Fibroblast of lung (primary cell): ENCODE results near the gene CHFR. TPM values are rescaled to one million over a fixed set of nuclear protein-coding genes. Genes with fewer than 3 reads are reported as not detected.
A peak's percentile ranks its signal among the peaks of the same experiment; 100 is the strongest.

Experiments
- DNase-seq, 2 donors: peaks; one replicate each; pipeline versions ENCODE4 v3.0.0 to v3.0.0-alpha.2; 2010; ENCODE audit warnings: low read depth in 2 of 2
- H2AFZ ChIP-seq: 2 replicates; pipeline ENCODE4 v1.5.1; 2012; ENCODE audit warnings: low read length, control low read depth, inconsistent platforms
- H3K27ac ChIP-seq: 2 replicates; pipeline ENCODE4 v1.5.1; 2011; ENCODE audit warnings: low read length, control low read depth; ENCODE audit not compliant: insufficient read depth
- H3K27me3 ChIP-seq: 2 replicates; pipeline ENCODE4 v1.5.1; 2011; ENCODE audit warnings: mild to moderate bottlenecking, low read length; ENCODE audit not compliant: control insufficient read depth, insufficient read depth
- H3K36me3 ChIP-seq: 2 replicates; pipeline ENCODE4 v1.5.1; 2011; ENCODE audit warnings: low read length; ENCODE audit not compliant: control insufficient read depth, insufficient read depth
- H3K4me1 ChIP-seq: 2 replicates; pipeline ENCODE4 v1.5.1; 2011; ENCODE audit warnings: low read length; ENCODE audit not compliant: control insufficient read depth, insufficient read depth; ENCODE audit errors: extremely low read depth
- H3K4me2 ChIP-seq: 2 replicates; pipeline ENCODE4 v1.5.1; 2011; ENCODE audit warnings: low read length, control low read depth; ENCODE audit not compliant: insufficient read depth; ENCODE audit errors: extremely low read depth
- H3K4me3 ChIP-seq, 4 experiments: fragments of 200-600 bp in 1 of 4; sonication (generic) in 1 of 4; replicated peaks in 1 of 4; 2 replicates each; pipeline ENCODE4 v1.5.1; 2011 to 2016; ENCODE audit warnings: low read length in 4 of 4, low read depth in 3 of 4, mild to moderate bottlenecking in 3 of 4, control low read depth in 2 of 4, inconsistent platforms in 1 of 4, mixed read lengths in 1 of 4; ENCODE audit not compliant: insufficient read depth in 1 of 4; ENCODE audit errors: control extremely low read depth in 1 of 4
- H3K79me2 ChIP-seq: 2 replicates; pipeline ENCODE4 v1.5.1; 2012; ENCODE audit warnings: mild to moderate bottlenecking, low read length, inconsistent platforms; ENCODE audit not compliant: control insufficient read depth, insufficient read depth
- H3K9ac ChIP-seq: 2 replicates; pipeline ENCODE4 v1.5.1; 2011; ENCODE audit warnings: mild to moderate bottlenecking, low read length, control low read depth; ENCODE audit not compliant: insufficient read depth
- H3K9me3 ChIP-seq: 2 replicates; pipeline ENCODE4 v1.5.1; 2012; ENCODE audit warnings: low read depth, low read length; ENCODE audit not compliant: control insufficient read depth, insufficient read depth
- H4K20me1 ChIP-seq: 2 replicates; pipeline ENCODE4 v1.5.1; 2011; ENCODE audit warnings: low read length; ENCODE audit not compliant: control insufficient read depth, insufficient read depth; ENCODE audit errors: extremely low read depth
- EZH2 ChIP-seq: IDR thresholded peaks from 2 replicates; pipeline ENCODE4 v1.5.1; 2012; ENCODE audit warnings: low read length, control low read depth, mild to moderate bottlenecking; ENCODE audit errors: missing control alignments
- polyA plus RNA-seq, 2 donors: library from polyadenylated mRNA; depleted of rRNA in 1 of 2; stranded (reverse) in 1 of 2; unstranded in 1 of 2; fragments of >200 nt; gene quantifications; 2 replicates each; pipeline ENCODE4 v1.2.1, GENCODE V29; 2011 to 2012; ENCODE audit warnings: missing spikeins in 1 of 2
- total RNA-seq: library from RNA; depleted of rRNA; stranded (reverse); fragments of >200 nt; gene quantifications from 2 replicates; pipeline ENCODE4 v1.2.1, GENCODE V29; 2014
- TF ChIP-seq, protein P1 (sequence below), 2 donors: IDR thresholded peaks in 1 of 2; conservative IDR thresholded peaks in 1 of 2; 1 replicate in 1 of 2; 2 replicates in 1 of 2; pipeline ENCODE4 v1.5.1; 2011 to 2012; ENCODE audit warnings: low read length in 2 of 2, control low read depth in 1 of 2, inconsistent platforms in 1 of 2, low read depth in 1 of 2, mild to moderate bottlenecking in 1 of 2

CHFR gene
- total and polyA plus RNA-seq, 2 donors (not counting 1 experiment from before 2014, with no cell fraction given) = 24.3 to 28.2 TPM

GRCh38 chr12:132825089-132825488 lies 62.3 kb downstream of the CHFR start:
- Histone ChIP-seq H3K4me3 (no peak overlapping the region), H3K36me3 (peaks cover 30% of the 10 kb centered on the region), H3K27me3 (no peaks in the 10 kb centered on the region), H2AFZ (no peak overlapping the region), H4K20me1 (peaks cover 3% of the 10 kb centered on the region), H3K9me3 (no peaks in the 10 kb centered on the region), H3K79me2 (peaks cover 63% of the 10 kb centered on the region), H3K27ac (no peak overlapping the region), H3K4me1 (peaks cover 10% of the 10 kb centered on the region), H3K4me2 (no peak overlapping the region), H3K9ac (no peak overlapping the region)
- TF ChIP-seq, protein P1, sequence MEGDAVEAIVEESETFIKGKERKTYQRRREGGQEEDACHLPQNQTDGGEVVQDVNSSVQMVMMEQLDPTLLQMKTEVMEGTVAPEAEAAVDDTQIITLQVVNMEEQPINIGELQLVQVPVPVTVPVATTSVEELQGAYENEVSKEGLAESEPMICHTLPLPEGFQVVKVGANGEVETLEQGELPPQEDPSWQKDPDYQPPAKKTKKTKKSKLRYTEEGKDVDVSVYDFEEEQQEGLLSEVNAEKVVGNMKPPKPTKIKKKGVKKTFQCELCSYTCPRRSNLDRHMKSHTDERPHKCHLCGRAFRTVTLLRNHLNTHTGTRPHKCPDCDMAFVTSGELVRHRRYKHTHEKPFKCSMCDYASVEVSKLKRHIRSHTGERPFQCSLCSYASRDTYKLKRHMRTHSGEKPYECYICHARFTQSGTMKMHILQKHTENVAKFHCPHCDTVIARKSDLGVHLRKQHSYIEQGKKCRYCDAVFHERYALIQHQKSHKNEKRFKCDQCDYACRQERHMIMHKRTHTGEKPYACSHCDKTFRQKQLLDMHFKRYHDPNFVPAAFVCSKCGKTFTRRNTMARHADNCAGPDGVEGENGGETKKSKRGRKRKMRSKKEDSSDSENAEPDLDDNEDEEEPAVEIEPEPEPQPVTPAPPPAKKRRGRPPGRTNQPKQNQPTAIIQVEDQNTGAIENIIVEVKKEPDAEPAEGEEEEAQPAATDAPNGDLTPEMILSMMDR (conservative IDR thresholded peaks at IDR 0.05 in 1 of 2, IDR thresholded peaks at IDR 0.05 in 1 of 2; ENCODE audit: low read depth in 1 of 2, low read length in 2 of 2) = no peak
- no peak for TF ChIP-seq EZH2
- no peak for DNase-seq

- H3K4me2 ChIP-seq = no peak overlapping the region
- no peaks in the 10 kb centered on the region for H3K27me3 ChIP-seq
- peaks cover 10% of the 10 kb centered on the region for H3K4me1 ChIP-seq
- peaks cover 64% of the 10 kb centered on the region for H3K79me2 ChIP-seq
- TF ChIP-seq, protein P1 (conservative IDR thresholded peaks at IDR 0.05 in 1 of 2, IDR thresholded peaks at IDR 0.05 in 1 of 2; ENCODE audit: low read depth in 1 of 2, low read length in 2 of 2) = no peak
- TF ChIP-seq EZH2 = no peak
- DNase-seq = peak in 1 of 2 donors; percentile 32
- H4K20me1 ChIP-seq = peaks cover 3% of the 10 kb centered on the region
- H2AFZ ChIP-seq = no peak overlapping the region
- no peak overlapping the region for H3K9ac ChIP-seq
- H3K4me3 ChIP-seq = no peak overlapping the region
- peaks cover 30% of the 10 kb centered on the region for H3K36me3 ChIP-seq
- no peaks in the 10 kb centered on the region for H3K9me3 ChIP-seq
- H3K27ac ChIP-seq = no peak overlapping the region
Observed at GRCh38 chr12:132824053-132824452, 63.4 kb downstream of the CHFR start.

DNA sequence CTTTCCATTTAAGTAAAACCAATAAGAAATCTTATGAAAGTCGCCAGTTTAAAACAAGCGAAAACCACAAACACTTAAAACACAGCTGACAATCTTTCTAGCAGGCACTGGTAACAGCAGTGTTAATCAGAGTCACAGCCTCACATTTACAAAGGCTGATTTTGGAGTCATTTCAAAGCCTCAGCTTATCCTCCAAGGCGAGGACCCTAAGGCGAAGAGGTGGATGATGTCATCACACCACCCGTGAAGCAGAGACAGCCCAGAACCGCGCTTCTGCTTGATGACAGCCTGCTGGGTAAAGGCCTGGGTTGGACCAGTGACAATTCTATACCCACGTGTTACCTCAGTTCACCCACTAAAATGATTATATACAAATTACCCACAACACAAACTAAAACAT lies 68.8 kb downstream of the CHFR start:
- no peaks in the 10 kb centered on the region for H4K20me1 ChIP-seq
- TF ChIP-seq, protein P1 (conservative IDR thresholded peaks at IDR 0.05 in 1 of 2, IDR thresholded peaks at IDR 0.05 in 1 of 2; ENCODE audit: low read depth in 1 of 2, low read length in 2 of 2) = no peak
- no peak for TF ChIP-seq EZH2
- H3K27me3 ChIP-seq = no peaks in the 10 kb centered on the region
- no peak overlapping the region for H2AFZ ChIP-seq
- no peak overlapping the region for H3K4me2 ChIP-seq
- H3K36me3 ChIP-seq = peaks cover 25% of the 10 kb centered on the region
- H3K4me1 ChIP-seq = no peaks in the 10 kb centered on the region
- no peak for DNase-seq
- no peak overlapping the region for H3K27ac ChIP-seq
- H3K4me3 ChIP-seq = no peak overlapping the region
- no peaks in the 10 kb centered on the region for H3K9me3 ChIP-seq
- H3K9ac ChIP-seq = no peak overlapping the region
- peaks cover 28% of the 10 kb centered on the region for H3K79me2 ChIP-seq
